ENCODE data around the gene SMYD4.
"Not testable (repeated sequence)": the region's sequence is repeated elsewhere in the genome, so short reads cannot be mapped to it uniquely, and the experiment has no call there.

The SMYD4 gene

GRCh38 chr17:1766382-1767135 is 63.1 kb downstream of the SMYD4 start:
- DNase-seq (ENCODE audit: low read depth) = no peak
- TF ChIP-seq CTCF (IDR thresholded peaks at IDR 0.05; ENCODE audit: insufficient read depth, low read depth, low read length, missing control alignments) = no peak
- no peak overlapping the region for H3K4me3 ChIP-seq (ENCODE audit: low read depth, low read length)

- no peak overlapping the region for H3K4me3 ChIP-seq (ENCODE audit: low read depth, low read length)
- no peak for DNase-seq (ENCODE audit: low read depth)
- no peak for TF ChIP-seq CTCF (IDR thresholded peaks at IDR 0.05; ENCODE audit: insufficient read depth, low read depth, low read length, missing control alignments)
Measured at GRCh38 chr17:1765576-1765975, 64.1 kb downstream of the SMYD4 start.

- H3K4me3 ChIP-seq (ENCODE audit: low read depth, low read length); DNase-seq (ENCODE audit: low read depth): not testable (repeated sequence)
Measured at GRCh38 chr17:1764705-1765104, 65.0 kb downstream of the SMYD4 start.

GRCh38 chr17:1764284-1764683 is 65.4 kb downstream of the SMYD4 start:
- peak; percentile 42 for DNase-seq (ENCODE audit: low read depth)
- no peak overlapping the region for H3K4me3 ChIP-seq (ENCODE audit: low read depth, low read length)
- no peak for TF ChIP-seq CTCF (IDR thresholded peaks at IDR 0.05; ENCODE audit: insufficient read depth, low read depth, low read length, missing control alignments)

- DNase-seq (ENCODE audit: low read depth) = no peak
- TF ChIP-seq CTCF (IDR thresholded peaks at IDR 0.05; ENCODE audit: insufficient read depth, low read depth, low read length, missing control alignments) = no peak
- H3K4me3 ChIP-seq (ENCODE audit: low read depth, low read length) = no peak overlapping the region
Measured at GRCh38 chr17:1762901-1763898, 66.5 kb downstream of the SMYD4 start.

- no peak for DNase-seq (ENCODE audit: low read depth)
- TF ChIP-seq CTCF (IDR thresholded peaks at IDR 0.05; ENCODE audit: insufficient read depth, low read depth, low read length, missing control alignments) = no peak
- no peak overlapping the region for H3K4me3 ChIP-seq (ENCODE audit: low read depth, low read length)
Measured at GRCh38 chr17:1762233-1762900, 67.3 kb downstream of the SMYD4 start.

GRCh38 chr17:1759529-1759928 is 70.2 kb downstream of the SMYD4 start:
- DNase-seq (ENCODE audit: low read depth) = no peak
- H3K4me3 ChIP-seq (ENCODE audit: low read depth, low read length) = no peak overlapping the region
- no peak for TF ChIP-seq CTCF (IDR thresholded peaks at IDR 0.05; ENCODE audit: insufficient read depth, low read depth, low read length, missing control alignments)
